ENCODE measurements around the gene SORBS1. TPM values are rescaled to one million over a fixed set of nuclear protein-coding genes. Genes with fewer than 3 reads are reported as not detected.

SORBS1 gene
- total RNA-seq, 2 experiments from 2014 or later, result 0.13 to 0.70 TPM

GRCh38 chr10:95333997-95334804, 227.0 kb downstream of the SORBS1 start:
- no peaks in the 10 kb centered on the region for H3K4me1 Mint-ChIP-seq (ENCODE audit: low read depth)
- intact Hi-C loops (cut with micrococcal nuclease), result no loop called here
- no peak for DNase-seq
- H3K27me3 Mint-ChIP-seq, result no peaks in the 10 kb centered on the region
- TF ChIP-seq CTCF (IDR thresholded peaks at IDR 0.05), result no peak
- no peak overlapping the region for H3K4me3 Mint-ChIP-seq
- H3K27ac Mint-ChIP-seq, result no peak overlapping the region
- H3K36me3 Mint-ChIP-seq (ENCODE audit: low read depth), result no peaks in the 10 kb centered on the region
- POLR2A ChIA-PET, result no interaction called here
- no peak for ATAC-seq
- CTCF ChIA-PET, result interaction anchor here (0.8 to 1.1 kb wide), 2 partner anchors 10 to 87 kb away, joined by 3 read pairs; no protein-coding TSS in a partner anchor
- H3K9me3 Mint-ChIP-seq, result no peaks in the 10 kb centered on the region

GRCh38 chr10:95332666-95333249, 228.4 kb downstream of the SORBS1 start:
- Mint-ChIP-seq H3K4me1 (ENCODE audit: low read depth) (no peaks in the 10 kb centered on the region), H3K9me3 (no peaks in the 10 kb centered on the region), H3K27ac (no peak overlapping the region), H3K36me3 (ENCODE audit: low read depth) (no peaks in the 10 kb centered on the region), H3K27me3 (no peaks in the 10 kb centered on the region), H3K4me3 (no peak overlapping the region)
- ATAC-seq, result no peak
- CTCF ChIA-PET, result interaction anchor here (1.1 kb wide), 1 partner anchor 8 kb away, joined by 3 read pairs; no protein-coding TSS in a partner anchor
- POLR2A ChIA-PET, result no interaction called here
- intact Hi-C loops (cut with micrococcal nuclease), result no loop called here
- TF ChIP-seq CTCF (IDR thresholded peaks at IDR 0.05), result no peak
- no peak for DNase-seq

GRCh38 chr10:95331596-95332130, 229.5 kb downstream of the SORBS1 start:
- no peak for DNase-seq
- no peak overlapping the region for H3K27ac Mint-ChIP-seq
- no peaks in the 10 kb centered on the region for H3K9me3 Mint-ChIP-seq
- no peaks in the 10 kb centered on the region for H3K4me1 Mint-ChIP-seq (ENCODE audit: low read depth)
- POLR2A ChIA-PET, result no interaction called here
- CTCF ChIA-PET, result no interaction called here
- no peak overlapping the region for H3K4me3 Mint-ChIP-seq
- ATAC-seq, result no peak
- H3K36me3 Mint-ChIP-seq (ENCODE audit: low read depth), result no peaks in the 10 kb centered on the region
- intact Hi-C loops (cut with micrococcal nuclease), result no loop called here
- no peaks in the 10 kb centered on the region for H3K27me3 Mint-ChIP-seq
- TF ChIP-seq CTCF (IDR thresholded peaks at IDR 0.05), result no peak

GRCh38 chr10:95330966-95331453, 230.2 kb downstream of the SORBS1 start:
- no peak for TF ChIP-seq CTCF (IDR thresholded peaks at IDR 0.05)
- H3K9me3 Mint-ChIP-seq, result no peaks in the 10 kb centered on the region
- no peaks in the 10 kb centered on the region for H3K4me1 Mint-ChIP-seq (ENCODE audit: low read depth)
- ATAC-seq (no peak), DNase-seq (no peak)
- intact Hi-C loops (cut with micrococcal nuclease), result no loop called here
- no peak overlapping the region for H3K4me3 Mint-ChIP-seq
- no peak overlapping the region for H3K27ac Mint-ChIP-seq
- no peaks in the 10 kb centered on the region for H3K36me3 Mint-ChIP-seq (ENCODE audit: low read depth)
- no peaks in the 10 kb centered on the region for H3K27me3 Mint-ChIP-seq
- CTCF ChIA-PET, result no interaction called here
- POLR2A ChIA-PET, result no interaction called here

- ATAC-seq, result no peak
- no peak overlapping the region for H3K27ac Mint-ChIP-seq
- CTCF ChIA-PET, result interaction anchor here (1.1 kb wide), 1 partner anchor 33 kb away, joined by 3 read pairs; no protein-coding TSS in a partner anchor
- H3K27me3 Mint-ChIP-seq, result no peaks in the 10 kb centered on the region
- no peak for TF ChIP-seq CTCF (IDR thresholded peaks at IDR 0.05)
- no peaks in the 10 kb centered on the region for H3K9me3 Mint-ChIP-seq
- H3K36me3 Mint-ChIP-seq (ENCODE audit: low read depth), result no peaks in the 10 kb centered on the region
- H3K4me1 Mint-ChIP-seq (ENCODE audit: low read depth), result no peaks in the 10 kb centered on the region
- no peak overlapping the region for H3K4me3 Mint-ChIP-seq
- POLR2A ChIA-PET, result no interaction called here
- intact Hi-C loops (cut with micrococcal nuclease), result no loop called here
- DNase-seq, result no peak
Measured at GRCh38 chr10:95329296-95329695, 231.9 kb downstream of the SORBS1 start.
